ENCODE measurements around the gene LEUTX. TPM values are rescaled to one million over a fixed set of nuclear protein-coding genes. Genes with fewer than 3 reads are reported as not detected.

LEUTX gene, protein sequence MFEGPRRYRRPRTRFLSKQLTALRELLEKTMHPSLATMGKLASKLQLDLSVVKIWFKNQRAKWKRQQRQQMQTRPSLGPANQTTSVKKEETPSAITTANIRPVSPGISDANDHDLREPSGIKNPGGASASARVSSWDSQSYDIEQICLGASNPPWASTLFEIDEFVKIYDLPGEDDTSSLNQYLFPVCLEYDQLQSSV
- not detected for total RNA-seq

DNA sequence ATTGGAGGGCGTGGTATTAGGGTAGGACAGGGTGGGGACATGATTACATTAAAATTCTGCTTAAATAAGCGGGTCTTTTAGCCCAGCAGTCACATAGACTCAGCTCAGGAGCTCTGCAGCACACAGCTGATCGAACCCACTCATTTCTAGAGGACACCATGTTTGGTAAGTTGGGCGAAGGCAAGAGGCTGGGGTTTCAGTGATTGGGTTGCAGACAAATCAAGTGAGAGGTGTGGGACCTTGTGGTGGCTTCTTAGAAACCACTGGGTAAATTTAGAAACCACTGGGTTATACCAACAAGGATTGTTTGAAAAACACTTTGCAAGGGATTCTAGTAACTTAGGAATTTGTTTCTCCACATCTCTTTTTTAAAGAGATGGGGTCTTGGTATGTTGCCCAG, at the start of gene LEUTX:
Gene LEUTX (plus strand): TSS at position 92 of the 400 bp plus-strand sequence. CDS start 67 bp downstream, at position 159.
- Histone ChIP-seq H3K9ac (ENCODE audit: low read depth in 2 of 2, low read length in 2 of 2) (no peak within 1 kb of the TSS), H3K27me3 (no peaks in the 10 kb centered on the region), H3K4me1 (no peaks in the 10 kb centered on the region), H3K36me3 (no peaks in the 10 kb centered on the region), H3K27ac (no peak within 1 kb of the TSS), H3K9me3 (no peaks in the 10 kb centered on the region), H3K4me3 (no peak within 1 kb of the TSS)
- DNase-seq = no peak
- intact Hi-C loops (cut with DNase I) = no loop called here
- TF ChIP-seq, protein P1, sequence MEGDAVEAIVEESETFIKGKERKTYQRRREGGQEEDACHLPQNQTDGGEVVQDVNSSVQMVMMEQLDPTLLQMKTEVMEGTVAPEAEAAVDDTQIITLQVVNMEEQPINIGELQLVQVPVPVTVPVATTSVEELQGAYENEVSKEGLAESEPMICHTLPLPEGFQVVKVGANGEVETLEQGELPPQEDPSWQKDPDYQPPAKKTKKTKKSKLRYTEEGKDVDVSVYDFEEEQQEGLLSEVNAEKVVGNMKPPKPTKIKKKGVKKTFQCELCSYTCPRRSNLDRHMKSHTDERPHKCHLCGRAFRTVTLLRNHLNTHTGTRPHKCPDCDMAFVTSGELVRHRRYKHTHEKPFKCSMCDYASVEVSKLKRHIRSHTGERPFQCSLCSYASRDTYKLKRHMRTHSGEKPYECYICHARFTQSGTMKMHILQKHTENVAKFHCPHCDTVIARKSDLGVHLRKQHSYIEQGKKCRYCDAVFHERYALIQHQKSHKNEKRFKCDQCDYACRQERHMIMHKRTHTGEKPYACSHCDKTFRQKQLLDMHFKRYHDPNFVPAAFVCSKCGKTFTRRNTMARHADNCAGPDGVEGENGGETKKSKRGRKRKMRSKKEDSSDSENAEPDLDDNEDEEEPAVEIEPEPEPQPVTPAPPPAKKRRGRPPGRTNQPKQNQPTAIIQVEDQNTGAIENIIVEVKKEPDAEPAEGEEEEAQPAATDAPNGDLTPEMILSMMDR (IDR thresholded peaks at IDR 0.05) = no peak

DNA sequence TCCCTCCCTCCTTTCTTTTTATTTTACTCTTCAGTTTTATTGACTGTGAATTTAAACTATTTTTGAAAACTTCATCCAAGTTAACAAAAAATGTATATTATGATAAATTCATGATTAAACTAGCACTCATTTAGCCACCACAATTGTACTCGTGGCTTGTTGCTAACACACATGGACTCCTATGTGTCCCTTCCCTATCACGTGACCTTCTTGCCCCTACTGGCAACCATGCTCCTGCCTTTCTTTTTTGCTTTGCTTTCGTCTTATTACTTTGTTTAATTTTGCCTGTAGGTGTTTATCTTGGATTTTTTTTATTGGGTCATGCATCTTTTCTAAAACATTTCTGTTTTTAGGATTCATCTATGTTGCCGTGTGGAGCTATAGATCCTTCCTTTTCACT, 49.1 kb upstream of the LEUTX start:
- DNase-seq = no peak

DNA sequence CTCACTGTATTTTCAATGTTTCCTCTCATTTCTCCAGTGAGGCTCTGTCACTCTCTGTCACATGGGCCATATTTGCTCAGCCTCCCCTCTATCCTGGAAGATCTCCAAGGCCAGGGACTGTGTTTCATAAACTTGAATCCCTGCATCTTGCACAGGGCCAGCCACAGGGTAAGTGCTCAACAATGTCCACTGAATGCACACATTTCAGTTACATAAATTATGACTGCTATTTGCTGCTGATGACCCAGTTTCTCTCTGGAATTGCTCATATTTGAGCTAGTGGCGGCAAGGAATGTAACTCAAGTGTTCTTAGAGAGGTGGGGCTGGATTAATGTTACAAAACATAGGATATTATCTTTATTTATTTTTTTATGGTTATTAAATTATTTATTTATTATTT, 47.0 kb upstream of the LEUTX start:
- Histone ChIP-seq H3K27ac (no peak overlapping the region), H3K9me3 (no peaks in the 10 kb centered on the region), H3K4me3 (no peak overlapping the region), H3K27me3 (no peaks in the 10 kb centered on the region), H3K4me1 (no peaks in the 10 kb centered on the region), H3K9ac (ENCODE audit: low read depth in 2 of 2, low read length in 2 of 2) (no peak overlapping the region), H3K36me3 (no peaks in the 10 kb centered on the region)
- no peak for DNase-seq
- TF ChIP-seq, protein P1 (IDR thresholded peaks at IDR 0.05) = no peak
- intact Hi-C loops (cut with DNase I) = no loop called here

More for the DNA sequence above, 49.1 kb upstream of the LEUTX start:
- intact Hi-C loops (cut with DNase I) = no loop called here
- TF ChIP-seq, protein P1 (IDR thresholded peaks at IDR 0.05) = no peak
- Histone ChIP-seq H3K27me3 (no peaks in the 10 kb centered on the region), H3K4me3 (no peak overlapping the region), H3K4me1 (no peaks in the 10 kb centered on the region), H3K9me3 (no peaks in the 10 kb centered on the region), H3K27ac (no peak overlapping the region), H3K36me3 (no peaks in the 10 kb centered on the region), H3K9ac (ENCODE audit: low read depth in 2 of 2, low read length in 2 of 2) (no peak overlapping the region)

DNA sequence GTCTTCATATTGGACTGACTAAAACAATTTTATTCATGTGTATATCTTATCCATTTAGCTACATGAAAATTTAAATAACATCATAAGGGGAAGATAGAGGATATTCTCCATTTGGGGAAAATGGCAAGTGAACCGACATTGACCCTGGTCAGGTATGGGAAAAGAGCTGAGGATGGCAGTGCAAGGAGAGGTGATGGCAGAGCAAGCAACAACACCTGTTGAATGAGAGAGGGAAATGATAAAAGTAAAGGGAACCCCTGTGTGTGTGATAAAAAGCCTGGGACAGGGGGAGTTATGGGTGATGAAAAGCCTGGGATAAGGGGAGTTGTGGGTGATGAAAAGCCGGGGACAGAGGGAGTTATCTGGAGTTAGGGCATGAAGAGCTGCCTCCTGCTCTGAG, 44.8 kb upstream of the LEUTX start:
- intact Hi-C loops (cut with DNase I) = no loop called here
- no peaks in the 10 kb centered on the region for H3K4me1 ChIP-seq
- no peak overlapping the region for H3K4me3 ChIP-seq
- H3K27ac ChIP-seq = no peak overlapping the region
- H3K9ac ChIP-seq (ENCODE audit: low read depth in 2 of 2, low read length in 2 of 2) = no peak overlapping the region
- no peak for DNase-seq
- H3K9me3 ChIP-seq = no peaks in the 10 kb centered on the region
- TF ChIP-seq, protein P1 (IDR thresholded peaks at IDR 0.05) = no peak
- no peaks in the 10 kb centered on the region for H3K36me3 ChIP-seq
- no peaks in the 10 kb centered on the region for H3K27me3 ChIP-seq

DNA sequence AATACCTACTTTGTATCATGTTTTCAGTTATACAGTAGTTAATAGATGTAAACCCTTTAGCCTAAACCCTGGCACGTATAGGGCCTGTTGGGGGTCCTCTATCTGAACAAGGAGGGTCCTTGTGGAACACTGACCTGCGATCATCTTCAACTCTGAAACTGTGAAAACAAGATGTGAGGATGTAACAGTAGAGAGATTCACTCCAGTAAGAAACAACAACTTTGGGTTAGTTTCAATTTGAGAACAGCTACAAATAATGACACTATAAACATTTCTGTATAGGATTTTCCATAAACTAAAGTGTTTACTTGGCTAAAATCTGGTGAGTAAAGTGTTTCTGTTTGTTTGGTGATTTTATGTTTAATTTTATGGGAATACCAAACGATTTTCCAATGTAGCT, 43.0 kb upstream of the LEUTX start:
- intact Hi-C loops (cut with DNase I) = no loop called here
- Histone ChIP-seq H3K9me3 (no peaks in the 10 kb centered on the region), H3K4me3 (no peak overlapping the region), H3K36me3 (no peaks in the 10 kb centered on the region), H3K27ac (no peak overlapping the region), H3K4me1 (no peaks in the 10 kb centered on the region), H3K9ac (ENCODE audit: low read depth in 2 of 2, low read length in 2 of 2) (no peak overlapping the region), H3K27me3 (no peaks in the 10 kb centered on the region)
- DNase-seq = no peak
- TF ChIP-seq, protein P1 (IDR thresholded peaks at IDR 0.05) = no peak

Data from colonic mucosa (tissue), 4 donors.